NCI-H1105 (cell line): ENCODE measurements around the gene NPFF.
"Not testable (repeated sequence)": the region's sequence is repeated elsewhere in the genome, so short reads cannot be mapped to it uniquely, and the experiment has no call there.

ENCODE experiments used
- DNase-seq: peaks from one replicate; lab custom pipeline; 2025; lab: John Stamatoyannopoulos, UW

Gene NPFF

DNA sequence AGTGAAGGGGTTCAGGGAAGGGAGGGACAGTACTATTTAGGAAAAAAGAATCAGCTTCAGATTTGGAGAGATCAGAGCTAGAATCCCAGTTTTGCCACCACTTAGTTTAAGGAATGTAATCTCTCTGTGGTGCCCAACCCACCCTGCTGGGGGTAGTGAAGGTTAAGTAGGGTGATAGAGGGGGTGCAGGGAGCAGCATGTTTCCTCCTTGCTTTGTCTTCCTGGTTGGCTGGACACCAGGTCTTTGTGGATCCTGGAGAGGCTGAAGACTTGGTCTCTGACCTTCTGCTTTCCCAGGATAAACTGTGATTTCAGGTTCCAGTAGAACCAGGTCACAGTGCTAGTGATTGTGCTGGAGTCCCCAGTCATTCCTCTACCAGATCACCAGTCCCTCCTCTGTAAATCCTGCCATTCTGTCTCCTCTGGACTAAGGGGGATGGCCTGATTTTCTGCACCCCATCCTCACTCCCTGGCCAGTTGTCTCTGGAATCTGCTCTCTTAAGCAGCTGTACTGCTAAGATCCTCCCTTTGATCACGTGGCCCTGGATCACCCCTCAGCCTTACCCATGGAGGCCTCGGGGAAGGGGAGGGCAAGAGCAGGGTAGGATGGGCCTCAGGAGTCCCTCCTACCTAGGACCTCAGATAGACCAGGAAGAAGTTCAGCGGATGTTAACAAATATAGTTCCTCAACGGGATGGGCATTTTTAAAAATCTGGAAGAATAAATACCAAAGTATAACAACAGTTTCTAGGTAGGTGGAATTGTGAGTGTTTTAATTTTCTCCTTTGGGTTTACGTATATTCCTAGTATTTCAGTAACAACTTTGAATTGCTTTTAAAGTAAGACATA lies 11.2 kb downstream of the NPFF start:
- DNase-seq = no peak

DNA sequence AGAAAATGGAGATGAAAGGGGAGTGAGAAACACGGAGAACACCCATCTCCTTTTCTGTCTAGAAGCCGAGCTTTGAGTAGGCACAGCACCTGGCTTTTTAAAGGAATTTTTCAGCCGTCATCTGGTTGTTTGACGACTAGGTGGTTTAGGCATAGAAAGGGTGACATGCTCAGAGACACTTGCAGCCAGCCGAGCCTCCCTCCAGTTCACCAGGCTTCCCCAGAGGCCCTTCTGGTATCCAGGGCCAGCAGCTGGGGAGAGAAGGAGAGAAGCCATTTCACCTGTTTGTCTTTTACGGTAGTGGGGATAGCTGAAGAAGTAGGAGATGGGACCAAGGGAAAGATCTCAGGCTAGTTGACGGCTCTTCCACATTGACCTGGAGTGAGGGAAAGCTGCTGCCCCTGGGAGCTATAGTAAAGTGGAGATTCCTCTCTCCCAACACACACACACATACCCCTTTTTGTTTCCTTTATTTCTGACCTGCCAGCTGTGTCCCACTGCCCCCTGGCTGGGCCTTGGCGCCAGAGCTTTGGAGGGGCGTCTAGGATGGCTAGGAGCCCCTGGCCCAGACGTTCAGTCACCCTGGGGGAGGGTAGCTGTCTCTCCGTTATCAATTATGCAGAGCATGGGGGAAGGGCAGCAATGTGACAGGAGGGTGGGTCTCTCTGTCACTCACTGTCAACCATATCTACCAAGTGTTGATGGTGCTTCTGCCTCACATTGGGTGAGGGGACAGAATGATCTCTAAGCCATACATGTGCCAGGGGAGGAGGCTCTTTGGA lies 13.5 kb downstream of the NPFF start:
- no peak for DNase-seq

DNA sequence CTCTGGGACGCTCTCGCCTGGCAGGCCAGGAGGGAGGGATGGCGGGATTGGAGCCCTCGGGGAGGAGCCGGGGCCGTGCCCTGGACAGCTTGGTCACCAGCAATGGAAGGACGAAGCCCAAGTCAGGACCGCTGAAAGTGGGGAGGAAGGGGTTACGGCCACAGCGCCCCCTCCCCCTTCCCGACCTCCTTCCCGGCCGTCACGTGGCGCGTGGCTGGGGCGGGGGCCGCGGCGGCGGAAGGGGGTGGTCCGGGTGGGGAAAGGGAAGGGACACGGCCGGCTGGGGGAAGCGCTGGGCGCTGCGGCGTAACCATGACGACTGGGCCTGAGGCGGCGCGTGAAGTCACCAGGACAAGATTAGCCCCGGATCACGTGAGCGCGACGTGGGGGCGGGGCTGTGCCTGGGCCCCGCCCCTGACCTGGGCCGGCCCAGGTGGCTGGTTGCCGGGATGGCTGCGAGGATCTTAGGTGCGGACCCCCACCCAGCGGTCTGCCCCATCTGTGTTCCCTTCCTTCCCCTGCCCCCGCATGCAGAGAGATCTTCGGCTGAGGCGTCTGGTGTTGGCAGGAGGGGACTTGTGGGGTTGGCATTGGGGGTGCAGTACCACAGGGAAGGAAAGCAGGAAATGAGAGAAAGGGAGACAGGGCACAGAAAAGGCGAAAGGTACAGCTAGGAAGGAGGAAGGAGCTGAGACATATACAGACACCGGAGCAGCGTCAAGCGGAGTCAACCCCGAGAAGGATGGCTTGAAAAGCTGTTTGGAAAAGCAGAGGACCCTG lies 14.3 kb downstream of the NPFF start:
- DNase-seq = peak; percentile 74

DNA sequence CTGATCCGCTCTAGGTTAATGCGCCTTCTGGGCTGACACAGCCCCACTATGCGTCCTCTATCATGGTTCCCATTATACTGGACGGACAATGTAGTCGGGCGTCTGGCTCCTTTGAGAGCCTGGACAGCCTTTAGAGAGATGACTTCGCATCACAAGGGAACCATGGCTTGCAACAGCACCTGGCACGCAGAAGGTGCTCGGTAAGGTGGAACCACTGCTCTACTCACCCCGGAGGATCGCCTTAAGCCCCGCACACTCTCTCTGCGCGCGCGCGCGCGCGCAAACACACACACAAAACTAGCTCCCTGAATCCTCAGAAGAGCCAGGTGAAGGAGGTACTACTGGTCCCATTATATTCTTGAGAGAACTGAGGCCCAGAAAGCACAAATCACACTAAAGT lies 15.1 kb downstream of the NPFF start:
- no peak for DNase-seq

DNA sequence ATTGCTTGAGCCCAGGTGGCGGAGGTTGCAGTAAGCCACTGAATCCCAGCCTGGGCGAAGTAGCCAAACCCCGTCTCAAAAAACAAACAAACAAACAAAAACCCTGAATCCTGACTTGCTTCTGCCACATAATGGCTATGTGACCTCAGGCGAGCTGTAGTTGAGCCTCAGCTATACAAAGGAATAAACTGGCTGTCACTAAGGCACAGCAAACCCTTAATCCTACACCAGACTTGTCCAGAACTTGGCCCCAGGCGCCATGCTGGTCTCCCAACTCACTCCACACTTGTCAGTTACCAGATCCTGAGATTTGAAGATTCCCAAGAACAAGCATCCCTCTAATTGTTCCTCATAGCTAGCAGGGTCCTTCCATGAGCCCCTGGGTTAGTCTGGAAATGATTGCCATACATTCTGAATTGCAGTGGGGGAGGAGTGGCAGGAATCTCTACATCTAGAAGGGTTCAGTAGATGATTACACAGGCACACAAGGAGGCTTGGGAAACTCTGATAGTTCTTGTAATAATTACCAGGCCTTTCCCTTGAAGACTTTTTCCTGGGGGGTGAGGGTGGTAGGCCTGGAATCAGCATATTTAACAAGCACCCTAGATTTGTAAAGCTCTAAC lies 17.9 kb downstream of the NPFF start:
- DNase-seq = no peak

DNA sequence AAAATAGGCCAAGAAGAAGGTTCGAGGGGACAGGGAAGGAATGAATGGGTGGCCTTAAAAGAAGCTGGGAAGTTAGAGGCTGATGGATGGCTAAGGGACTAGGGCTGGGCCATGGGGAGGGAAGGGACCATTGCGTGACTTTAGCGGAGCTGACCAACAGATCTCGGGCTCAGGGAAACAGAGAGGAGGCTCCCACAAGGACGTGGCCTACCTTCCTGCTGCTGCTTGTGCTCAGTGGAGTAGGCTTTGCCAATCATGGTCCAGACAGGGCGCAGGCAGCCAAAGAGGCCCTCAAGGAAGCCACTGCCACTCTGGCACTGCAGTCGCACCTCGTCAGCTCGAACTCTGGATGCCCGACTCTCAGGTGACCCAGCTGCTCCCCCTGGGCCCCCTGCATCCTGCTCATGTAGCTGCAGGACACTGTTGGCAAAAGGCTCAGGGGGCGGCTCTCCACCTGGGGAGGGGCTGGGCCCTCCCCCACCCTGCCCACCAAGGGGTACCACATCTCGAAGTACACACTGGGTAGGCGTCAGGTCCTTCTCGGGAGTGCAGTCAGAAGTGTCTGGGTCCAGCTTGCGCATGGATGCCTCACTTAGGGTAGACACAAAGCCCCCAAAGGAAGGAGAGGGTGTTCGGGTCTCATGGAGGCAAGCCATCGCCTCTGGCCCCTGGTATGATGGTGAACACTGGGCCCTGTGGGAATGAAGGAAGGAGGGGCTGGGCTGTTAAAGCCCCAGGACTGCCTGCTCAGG lies 20.4 kb downstream of the NPFF start:
- no peak for DNase-seq

DNA sequence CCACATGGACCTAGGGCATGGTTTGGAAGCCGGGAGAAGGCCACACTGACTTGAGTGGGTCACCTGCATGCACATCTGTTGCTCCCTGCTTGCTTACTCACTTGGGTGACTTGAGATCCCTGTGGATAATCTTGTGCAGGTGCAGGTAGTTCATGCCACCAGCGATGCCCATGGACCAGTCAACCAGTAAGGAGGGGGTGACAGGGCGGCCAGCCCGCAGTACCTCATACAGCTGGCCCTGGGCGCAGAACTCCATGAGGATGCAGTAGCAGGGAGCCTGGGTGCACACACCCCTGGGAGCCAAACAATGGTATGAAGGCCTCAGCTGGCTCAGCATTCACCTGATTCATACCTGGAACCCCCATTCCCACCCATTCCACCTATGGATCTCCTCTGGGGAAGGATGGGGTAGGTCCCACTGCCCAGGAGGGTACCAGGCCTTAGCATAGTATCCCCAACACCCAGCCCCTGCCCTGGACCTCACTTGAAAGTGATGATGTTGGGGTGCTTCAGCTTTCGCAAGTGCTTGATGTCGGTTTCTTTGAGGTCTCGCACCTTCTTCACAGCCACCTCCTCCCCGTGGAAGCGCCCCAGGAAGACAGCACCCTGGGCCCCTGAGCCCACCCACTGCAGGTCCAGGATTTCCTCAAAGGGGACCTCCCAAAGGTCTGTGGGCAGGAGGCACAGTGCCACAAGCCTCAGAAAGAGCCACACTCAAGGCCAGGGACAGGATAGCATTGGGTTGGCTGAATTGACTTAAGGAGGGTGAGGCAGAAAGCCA lies 21.1 kb downstream of the NPFF start:
- no peak for DNase-seq

DNA sequence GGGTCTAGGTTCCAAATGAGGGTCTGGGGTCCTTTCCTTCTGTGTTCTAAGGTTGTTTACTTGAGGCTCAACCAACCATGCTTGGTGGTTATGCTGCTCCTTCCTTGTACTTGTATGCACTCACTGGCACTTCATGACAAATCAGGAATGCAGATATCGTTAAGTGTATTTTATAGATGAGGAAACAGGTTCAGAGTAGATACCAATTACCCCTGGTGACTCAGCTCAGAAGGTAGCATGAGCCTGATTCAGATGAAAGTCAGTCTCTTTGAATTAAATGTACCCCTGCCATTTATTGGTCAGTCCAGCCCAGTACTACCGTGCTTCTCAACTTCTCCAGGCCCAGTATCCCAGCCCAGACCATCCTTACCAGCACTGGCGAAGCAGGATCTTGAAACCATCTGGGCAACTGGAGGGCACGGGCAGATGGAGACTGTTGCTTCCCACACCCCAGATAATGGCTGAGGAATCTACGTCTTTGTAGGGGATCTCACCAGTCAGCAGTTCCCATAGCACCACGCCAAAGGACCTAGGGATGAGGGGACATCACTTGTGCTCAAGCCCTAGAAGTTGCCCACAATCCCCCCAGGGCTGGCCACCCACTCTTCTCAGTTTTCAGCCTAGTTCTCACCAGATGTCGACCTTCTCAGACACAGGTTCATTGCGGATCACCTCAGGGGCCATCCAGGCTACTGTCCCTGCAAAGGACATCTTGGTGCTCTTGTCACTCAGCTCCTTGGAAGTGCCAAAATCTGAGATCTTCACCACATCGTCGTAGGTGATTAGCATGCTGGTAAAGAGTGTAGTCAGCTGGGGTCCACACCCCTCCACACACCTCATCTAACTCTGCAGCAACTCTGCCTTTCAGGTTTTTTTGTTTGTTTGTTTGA lies 22.4 kb downstream of the NPFF start:
- no peak for DNase-seq

DNA sequence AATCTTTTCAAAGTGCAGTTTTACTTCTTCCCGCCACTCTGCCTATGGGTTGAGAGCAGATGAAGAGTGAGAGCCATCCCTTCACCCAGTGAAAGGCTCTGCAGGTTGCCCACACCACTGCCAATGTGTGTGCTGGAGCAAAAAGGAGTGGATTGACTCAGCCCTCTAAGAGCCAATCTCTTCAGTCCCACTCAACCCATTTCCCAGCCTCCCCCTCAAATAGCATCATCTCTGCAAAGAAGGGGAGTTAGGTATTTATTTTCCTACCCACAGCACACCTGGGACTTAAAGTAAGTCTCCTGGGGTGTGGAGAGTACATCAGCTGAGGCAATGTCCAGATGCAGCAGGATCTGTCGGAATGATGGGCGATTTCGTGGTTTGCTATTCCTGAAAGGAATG lies 23.3 kb downstream of the NPFF start:
- no peak for DNase-seq

DNA sequence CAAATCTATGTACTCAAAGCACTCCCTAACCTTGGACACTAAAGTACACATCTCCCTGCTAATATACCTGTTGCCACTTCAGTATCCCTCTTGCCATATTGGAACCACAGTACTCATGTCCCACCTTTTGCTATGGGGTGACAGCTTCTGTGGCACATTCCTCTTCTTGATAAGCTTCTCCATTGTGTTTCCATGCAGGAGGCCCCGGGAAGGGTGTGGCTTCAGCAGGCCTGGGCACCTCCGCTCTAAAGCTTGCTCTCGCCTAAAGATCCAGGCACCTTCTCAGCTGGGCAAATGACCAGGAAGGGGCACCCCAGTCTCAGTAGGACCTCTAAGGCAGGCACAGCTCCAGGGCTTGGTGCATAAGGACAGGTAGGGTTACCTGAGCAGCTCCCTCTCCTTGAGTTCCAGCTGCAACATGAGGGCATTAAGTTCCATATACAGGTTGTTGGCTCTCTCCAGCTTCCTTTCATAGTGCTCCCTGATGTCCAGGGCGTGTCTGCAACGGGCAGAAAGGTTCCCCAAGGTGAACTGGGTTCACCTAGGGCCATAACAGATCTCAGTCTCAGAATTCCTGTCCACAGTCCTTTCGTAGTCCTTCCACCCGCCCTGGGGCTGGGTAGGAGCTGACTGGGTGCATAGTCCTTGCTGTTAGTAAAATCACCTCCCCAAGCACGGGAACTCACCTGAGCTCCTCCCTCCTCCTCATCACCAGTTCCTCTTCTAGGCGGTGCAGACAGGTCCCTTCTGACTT lies 23.9 kb downstream of the NPFF start:
- DNase-seq = no peak

DNA sequence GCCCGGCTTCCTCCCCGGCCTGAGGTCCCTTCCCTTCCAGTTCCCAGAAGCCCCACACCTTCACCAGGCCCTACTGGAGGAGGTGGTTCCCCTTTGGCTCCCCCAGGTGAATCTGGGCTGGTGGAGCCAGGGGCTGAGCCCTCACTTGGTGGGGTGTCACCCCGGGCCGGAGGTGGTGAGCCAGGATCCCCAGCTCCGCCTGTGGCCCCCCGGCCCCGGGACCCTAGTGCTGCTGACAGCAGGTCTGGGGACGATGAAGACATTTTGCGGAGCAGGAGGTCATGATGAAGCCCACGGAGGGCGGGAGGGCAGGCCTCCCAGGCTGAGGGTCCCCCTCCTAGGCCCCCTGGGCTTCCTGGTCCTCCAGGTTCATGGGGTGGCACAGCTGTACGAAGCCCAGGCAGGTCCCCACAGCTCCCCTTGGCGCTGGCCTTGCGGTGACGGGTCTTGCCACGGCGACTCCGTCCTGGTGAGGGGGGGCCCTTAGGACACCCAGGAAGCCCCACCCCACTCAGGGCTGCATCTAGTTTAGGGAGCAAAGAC lies 24.6 kb downstream of the NPFF start:
- DNase-seq = no peak

DNA sequence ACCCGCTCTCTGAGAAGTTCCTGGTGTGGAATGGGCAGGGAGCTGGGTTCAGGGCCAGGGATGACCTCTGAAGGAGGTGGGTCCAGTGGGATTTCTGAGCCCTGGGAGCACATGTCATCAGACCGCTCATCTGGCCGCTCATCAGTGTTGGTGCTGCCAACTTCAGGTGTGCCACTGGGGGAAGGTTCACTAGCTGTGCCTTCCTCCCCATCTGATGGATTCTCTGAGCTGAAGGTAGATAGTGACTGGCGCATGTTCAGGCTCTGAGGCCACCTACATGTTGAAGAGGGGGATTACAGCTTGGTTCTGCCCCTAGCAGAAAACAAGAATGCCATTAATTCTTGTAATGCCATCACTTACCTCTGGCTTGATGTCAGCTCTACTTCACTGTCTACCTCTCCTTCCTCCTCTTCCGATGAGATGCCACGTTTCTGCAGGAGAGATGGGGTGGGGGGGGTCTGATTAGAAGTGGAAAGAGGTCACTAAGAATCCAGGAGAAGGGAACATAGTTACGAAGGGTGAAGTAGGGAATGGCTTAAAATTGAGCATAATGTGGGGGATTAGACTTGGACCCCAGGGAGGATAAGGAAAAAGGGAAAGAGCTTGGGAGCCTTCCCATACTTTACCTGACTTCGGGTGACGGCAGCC lies 25.2 kb downstream of the NPFF start:
- DNase-seq = no peak

DNA sequence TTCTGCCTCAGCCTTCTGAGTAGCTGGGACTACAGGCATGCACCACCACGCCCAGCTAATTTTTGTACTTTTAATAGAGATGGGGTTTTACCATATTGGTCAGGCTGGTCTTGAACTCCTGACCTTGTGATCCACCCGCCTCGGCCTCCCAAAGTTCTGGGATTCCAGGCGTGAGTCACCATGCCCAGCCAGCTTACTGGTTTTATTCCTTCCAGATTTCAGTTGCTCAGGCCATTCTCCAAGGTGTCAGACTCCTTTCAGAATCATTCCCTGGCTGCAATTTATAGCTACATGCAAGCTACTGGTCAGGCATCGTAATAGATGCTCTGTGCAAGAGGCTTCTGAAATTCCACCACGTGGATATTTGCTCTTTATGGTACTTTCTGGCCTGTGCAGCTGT lies 25.8 kb downstream of the NPFF start:
- DNase-seq = not testable (repeated sequence)

DNA sequence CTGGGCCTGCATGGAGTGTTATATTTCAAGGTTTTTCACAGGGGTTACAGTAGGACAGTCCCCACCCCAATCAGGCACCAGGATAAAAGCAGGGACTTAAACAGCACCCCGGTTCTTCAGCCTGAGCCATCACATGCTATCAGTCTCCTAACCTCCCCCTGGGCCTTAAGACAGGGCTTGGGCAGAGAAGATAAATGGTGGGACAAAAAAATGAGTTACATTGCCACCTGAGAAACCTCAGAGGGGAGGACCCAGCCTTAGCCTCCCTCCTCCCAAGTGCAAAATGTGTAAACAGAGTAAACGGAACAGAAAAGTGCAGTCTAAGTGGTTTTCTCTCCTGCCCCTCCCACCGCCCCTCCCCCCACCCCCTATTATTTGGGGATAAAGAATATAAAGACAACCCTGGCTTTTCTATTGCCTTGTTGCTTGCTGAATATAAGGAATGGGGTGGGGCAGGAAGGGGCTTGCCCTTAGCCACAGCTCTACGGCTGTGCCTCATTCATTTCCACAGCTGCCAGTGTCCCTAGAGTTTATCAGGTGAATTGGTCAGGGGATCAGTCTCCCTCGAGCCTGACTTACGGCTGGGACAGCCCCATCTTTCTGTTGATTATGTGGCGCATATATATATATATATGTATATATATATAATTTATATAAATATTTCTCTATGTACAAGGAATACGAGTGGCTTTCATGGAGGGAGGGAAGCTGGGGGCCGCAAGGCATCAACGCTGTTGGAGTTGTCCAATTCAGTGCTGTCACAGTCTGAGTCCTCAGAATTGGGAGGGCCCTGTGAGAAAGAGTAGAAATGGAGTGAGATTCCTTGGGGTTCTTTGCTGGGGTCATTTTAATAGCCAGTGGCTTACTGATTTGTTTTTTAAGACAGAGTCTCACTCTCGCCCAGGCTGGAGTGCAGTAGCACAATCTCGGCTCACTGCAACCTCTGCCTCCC lies 26.5 kb downstream of the NPFF start:
- no peak for DNase-seq

DNA sequence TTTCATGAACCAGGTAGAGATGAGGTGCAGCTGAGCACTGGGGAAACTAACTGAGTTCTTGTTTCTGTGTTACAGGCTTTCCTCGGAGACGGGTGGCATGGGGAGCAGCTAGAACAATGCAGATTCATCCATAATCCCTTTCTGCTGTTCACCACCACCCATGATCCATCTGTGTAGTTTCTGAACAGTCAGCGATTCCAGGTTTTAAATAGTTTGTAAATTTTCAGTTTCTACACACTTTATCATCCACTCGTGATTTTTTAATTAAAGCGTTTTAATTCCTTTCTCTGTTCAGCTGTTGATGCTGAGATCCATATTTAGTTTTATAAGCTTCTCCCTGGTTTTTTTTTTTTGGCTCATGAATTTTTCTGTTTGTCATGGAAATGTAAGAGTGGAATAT lies 28.0 kb downstream of the NPFF start:
- DNase-seq = no peak

DNA sequence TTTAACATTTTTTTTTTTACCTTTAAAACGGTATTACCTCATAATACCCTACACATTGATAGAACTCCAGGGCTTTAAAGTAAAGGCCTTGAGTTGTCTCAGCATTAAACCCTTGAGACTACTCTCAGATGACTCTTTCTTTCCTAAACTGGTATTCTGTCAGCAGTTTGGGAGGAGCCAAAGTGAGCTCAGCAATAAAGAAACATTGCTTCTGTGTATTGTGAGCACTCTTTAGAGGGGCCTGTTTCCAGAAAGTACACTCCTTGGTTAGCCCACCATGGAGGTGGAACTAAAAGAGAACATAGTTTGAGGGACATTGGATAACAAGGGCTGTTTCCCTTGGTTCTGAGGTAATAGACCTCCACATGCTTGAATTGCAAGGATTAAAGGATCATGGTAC lies 28.4 kb downstream of the NPFF start:
- no peak for DNase-seq

DNA sequence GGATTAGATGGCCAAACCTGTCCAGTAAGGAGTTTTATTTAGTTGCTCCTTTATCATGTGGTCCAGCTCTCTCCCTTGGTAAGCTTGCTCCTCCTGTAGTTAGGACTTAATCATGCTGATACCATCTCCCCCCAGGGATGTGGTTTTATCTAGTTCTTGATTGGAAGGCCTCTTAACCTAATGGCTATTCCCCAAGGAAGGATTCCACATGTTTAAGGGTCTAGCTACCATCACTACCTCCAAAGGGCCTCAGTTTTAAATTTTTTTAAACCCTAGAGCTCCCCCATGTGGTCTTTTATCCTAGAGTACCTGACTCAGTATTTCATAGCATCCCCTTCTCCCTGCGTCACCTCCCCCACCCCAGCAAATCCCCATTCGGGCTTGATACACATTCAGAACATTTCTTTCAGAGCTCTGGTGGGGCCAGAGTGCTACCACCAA lies 30.5 kb downstream of the NPFF start:
- no peak for DNase-seq
